Femur (tissue), 1 donor: ENCODE results near the gene HOXD13.

Experiments
- DNase-seq: peaks from one replicate; pipeline ENCODE4 v3.0.0-alpha.2; 2017

The HOXD13 gene

GRCh38 chr2:176092270-176093144 lies at the start of gene HOXD13:
Gene HOXD13 (plus strand): TSS chr2:176092721. CDS start chr2:176092891, 170 bp downstream.
- no peak for DNase-seq

DNA sequence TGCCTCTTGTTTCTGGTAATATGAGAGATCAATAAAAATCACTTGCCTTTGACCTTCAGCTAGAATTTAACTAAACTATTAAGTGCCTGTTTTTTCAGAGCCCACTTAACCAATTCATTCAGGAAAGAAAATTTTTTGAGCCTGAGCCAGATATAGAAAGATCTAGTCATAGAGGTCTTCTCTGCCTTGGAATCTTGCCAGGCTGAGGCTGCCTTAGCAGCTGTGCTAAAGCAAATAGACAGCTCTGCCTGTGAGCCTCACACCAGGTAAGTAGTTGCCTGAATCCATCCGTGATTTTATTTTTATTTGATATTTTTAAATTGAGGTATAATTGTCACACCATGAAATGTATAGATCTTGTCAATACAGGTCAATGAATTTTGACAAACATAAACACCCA lies 36.1 kb upstream of the HOXD13 start:
- DNase-seq, result no peak

DNA sequence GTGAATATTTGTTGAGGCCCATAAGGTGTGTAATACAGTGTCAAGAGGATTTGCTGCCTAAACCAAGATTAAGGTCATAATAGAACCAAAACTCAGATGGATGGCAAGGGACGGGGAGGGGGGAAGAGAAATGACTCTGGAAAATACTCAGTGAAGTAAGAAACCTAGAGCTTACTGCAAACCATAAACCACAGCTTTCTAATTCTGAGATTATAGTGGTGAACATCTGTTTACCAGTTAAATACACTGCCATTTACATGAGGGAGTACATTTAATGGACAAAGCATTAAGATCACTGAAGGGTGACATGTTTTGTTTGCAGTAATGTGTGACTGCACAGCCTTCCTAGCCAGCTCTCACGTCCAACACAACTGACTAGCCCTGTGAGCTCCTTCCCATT lies 28.6 kb upstream of the HOXD13 start:
- no peak for DNase-seq

DNA sequence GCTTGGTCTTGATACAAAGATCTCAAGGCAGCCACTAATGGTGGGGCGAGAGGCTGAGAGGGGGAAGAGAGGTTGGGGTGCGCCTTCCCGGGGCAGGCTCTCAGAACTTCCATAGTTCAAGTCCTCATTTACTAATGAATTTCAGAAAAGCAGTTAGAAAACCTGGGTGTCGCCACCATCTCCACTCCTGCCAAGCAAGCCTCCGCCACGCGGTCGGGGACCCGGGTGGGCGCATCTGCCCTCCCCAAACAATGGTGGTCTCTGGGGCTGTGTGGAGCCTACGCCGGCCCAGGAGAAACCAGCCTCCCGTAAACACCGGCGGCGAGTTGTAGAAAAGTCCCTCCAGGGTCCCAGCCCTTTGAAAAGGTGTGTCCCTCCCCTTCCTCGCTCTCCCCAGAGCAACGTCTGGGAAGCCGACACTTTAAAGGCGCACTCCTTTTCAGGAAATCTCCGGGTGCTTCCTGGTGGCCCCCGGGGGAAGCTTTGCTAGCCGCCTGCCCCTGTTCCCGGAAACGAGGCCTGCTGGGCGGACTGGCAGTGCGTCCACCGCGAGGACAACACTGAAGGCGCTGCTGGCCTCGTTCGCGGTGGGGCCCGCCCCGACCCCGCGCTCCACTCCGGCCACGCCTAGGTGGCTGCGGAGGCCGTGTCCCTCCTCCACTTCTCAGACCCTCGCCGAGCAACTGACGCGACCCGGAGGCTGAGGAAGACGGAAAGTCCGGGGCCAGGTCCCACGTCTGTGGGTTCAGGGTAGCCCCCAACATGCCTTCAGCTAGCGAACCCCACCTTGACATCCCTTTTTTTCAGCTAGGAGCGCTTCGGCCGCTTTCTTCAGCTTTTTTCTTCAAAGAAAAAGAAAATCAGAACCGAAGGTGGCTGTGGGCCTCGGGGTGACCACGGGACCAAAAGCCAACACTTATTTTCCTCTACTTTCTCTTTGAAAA lies 25.6 kb upstream of the HOXD13 start:
- DNase-seq, result no peak

- DNase-seq, result no peak
These were observed 24.7 kb upstream of the HOXD13 start for GRCh38 chr2:176067589-176068418.

- no peak for DNase-seq
These were observed 24.1 kb upstream of the HOXD13 start for GRCh38 chr2:176068419-176068832.

- DNase-seq, result no peak
These were observed 20.9 kb upstream of the HOXD13 start for GRCh38 chr2:176071330-176072291.

- no peak for DNase-seq
These were observed 20.2 kb upstream of the HOXD13 start for GRCh38 chr2:176072292-176072669.

GRCh38 chr2:176072951-176073904 lies 19.3 kb upstream of the HOXD13 start:
- DNase-seq, result no peak

DNA sequence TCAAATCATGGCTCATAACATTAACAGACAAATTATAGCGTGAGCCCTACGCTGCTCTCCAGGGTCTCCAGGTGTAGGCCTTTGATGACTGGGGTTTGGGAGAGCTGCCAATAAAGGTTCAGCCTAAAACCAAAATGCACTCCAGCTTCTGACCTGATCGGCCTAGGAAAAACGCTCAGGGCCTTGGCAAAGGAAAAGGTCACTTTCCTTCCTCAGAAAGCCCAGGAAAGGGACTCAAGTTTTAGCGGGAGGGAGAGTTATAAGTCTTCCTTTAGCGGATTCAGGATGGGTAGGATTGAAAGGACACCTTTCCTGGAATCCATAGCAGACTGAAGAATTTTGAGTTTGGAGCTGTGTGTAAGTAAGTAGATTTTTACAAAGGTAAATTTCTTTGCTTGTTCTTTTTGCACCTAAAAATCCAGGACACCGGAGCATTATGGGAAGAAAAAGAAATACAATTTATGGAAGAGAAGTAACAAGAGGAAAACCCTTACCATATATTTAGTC lies 17.5 kb upstream of the HOXD13 start:
- DNase-seq, result no peak

- no peak for DNase-seq
These were observed 17.0 kb upstream of the HOXD13 start for GRCh38 chr2:176075481-176075880.

- no peak for DNase-seq
These were observed 16.5 kb upstream of the HOXD13 start for GRCh38 chr2:176076063-176076462.

GRCh38 chr2:176076796-176077195 lies 15.7 kb upstream of the HOXD13 start:
- DNase-seq, result no peak

DNA sequence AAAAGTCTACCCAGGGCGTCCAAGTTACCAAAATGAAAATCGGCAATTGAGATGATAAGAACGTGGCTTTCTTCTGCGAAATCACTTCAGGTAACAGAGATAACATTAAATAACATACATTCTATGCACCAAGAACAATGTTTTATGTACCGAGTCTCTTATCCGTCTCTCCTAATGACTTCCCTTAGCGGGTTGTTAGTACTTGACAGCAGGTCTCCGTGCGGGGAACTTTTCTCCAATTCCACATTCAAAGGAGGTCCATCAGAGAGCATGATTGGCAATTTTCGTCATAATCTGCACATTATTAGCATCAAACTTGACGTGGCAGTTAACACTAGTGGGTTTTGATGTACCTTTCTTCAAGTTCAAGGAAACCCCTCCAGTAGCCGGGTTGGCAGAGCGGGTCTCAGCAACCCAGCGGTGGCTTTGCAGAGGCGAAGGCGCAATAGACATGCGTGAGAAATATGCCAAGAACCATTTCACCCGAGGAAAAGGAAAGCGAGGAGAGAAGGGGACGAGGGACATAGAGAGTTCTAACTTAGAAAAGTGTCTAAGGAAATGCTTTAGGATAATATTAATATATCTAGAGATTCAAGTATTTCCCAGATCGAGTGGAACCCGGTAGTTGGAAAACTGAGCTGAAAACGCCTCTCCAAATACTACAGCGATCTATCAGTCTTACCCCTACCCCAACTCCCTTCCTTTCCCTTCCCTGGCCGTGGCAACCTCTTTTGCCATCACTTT lies 13.8 kb upstream of the HOXD13 start:
- DNase-seq, result no peak

- no peak for DNase-seq
These were observed 13.2 kb upstream of the HOXD13 start for GRCh38 chr2:176079285-176079830.

DNA sequence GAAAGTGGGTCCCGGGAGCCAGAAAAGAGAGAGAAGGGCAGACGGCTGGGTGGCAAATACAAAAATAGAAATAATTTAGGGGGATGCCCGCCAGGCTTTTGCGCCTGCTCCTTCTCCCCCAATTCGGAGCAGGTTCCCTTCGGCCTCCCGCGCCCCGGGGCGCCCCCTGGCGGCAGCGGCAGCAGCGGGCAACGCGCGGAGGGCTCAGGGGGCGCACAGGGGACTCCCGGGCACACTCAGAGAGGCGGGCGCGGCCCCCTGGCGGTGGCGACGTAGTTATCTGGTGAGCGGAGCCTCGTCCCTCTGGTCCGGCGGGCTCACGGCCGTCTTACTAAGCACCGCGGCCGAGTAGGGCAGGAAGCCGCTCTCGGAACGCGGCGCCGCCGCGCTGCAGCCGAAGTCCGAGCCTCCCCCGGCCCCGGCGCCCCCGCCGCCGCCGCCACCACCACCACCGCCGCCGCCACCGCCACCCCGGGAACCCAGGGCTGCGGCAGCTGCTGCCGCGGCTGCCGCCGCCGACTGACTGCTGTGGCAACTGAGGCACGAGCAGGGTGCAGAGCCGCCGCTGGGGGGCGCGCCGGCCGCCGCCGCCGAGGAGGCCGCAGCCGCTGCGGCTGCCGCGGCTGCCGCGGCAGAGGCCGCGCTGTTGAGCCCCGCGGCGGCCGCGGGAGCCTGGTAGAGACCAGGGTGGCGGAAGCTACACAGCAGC lies 12.5 kb upstream of the HOXD13 start:
- no peak for DNase-seq

DNA sequence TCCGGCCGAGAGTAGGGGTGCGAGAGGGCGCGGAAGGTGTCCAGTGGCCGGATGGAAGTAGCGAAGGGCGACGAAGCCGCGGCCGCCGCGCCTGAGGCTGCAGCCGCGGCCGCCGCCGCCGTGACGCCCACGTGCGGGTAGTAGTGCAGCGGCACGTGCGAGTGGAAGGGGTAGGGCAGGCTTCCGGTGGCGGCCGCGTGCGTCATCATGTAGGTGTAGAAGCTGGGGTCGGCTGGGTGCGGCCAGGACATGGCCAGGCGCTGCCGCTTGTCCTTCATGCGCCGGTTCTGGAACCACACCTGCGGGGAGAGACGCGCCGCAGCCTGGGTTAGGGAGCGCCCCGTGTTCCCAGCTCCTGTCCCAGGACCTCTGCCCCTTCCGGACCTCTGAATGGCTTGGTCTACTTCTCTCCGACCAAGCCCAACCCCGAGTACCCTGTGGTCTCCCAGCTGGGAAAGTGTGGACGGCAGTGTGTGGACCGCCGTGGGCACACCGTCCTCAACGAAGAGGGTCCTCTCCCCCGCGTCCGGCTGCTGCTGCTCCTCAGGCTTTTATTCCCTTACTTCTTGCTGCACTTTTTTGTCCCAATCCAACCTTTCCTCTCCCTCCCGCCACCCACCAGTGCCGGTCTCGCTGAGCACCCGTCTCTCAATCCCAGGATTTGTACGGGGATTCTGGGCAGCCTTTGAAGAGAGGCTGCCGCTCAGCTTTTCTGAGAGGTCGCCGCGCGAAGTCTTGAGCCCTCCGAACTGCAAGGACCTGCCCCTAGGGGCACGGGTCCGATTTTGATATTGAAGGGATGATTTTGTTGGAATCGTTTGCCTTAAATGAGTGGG lies 11.8 kb upstream of the HOXD13 start:
- DNase-seq, result no peak
